MCF 10A (cell line): Measurements from ENCODE around the gene CHST3. TPM values are rescaled to one million over a fixed set of nuclear protein-coding genes. Genes with fewer than 3 reads are reported as not detected.

ENCODE experiments used
- BruUV-seq: library from RNA; stranded (reverse); fragments of 400-500 nt; replicated peaks from 2 replicates; lab custom pipeline; 2021; lab: Mats Ljungman, UMichigan
- CTCF ChIA-PET: fragments of 300-600 bp; sonication (Branson Sonifier 250); formaldehyde crosslinking; extraction: SDS; loops from one replicate; lab custom pipeline; 2021; ENCODE audit warnings: antibody characterized with exemption, inconsistent platforms; lab: Yijun Ruan, JAX
- POLR2A ChIA-PET: fragments of 300-600, 350-650 bp; sonication (Branson Sonifier 250); formaldehyde crosslinking; extraction: SDS; loops from one replicate; lab custom pipeline; 2020; ENCODE audit warnings: antibody characterized with exemption, inconsistent platforms; lab: Yijun Ruan, JAX
- DNase-seq: peaks from one replicate; pipeline ENCODE4 v3.0.0-alpha.2; 2018; ENCODE audit not compliant: unreplicated experiment
- H3K27ac Mint-ChIP-seq: one replicate; pipeline ENCODE4 v1.8.0; 2022; ENCODE audit warnings: mild to moderate bottlenecking, low read depth, mixed read lengths; ENCODE audit not compliant: unreplicated experiment
- H3K27me3 Mint-ChIP-seq: one replicate; pipeline ENCODE4 v1.8.0; 2022; ENCODE audit warnings: mixed read lengths; ENCODE audit not compliant: insufficient read depth, unreplicated experiment
- H3K36me3 Mint-ChIP-seq: one replicate; pipeline ENCODE4 v1.8.0; 2022; ENCODE audit warnings: mild to moderate bottlenecking, moderate library complexity, mixed read lengths; ENCODE audit not compliant: insufficient read depth, unreplicated experiment
- H3K4me1 Mint-ChIP-seq: one replicate; pipeline ENCODE4 v1.8.0; 2022; ENCODE audit warnings: mixed read lengths; ENCODE audit not compliant: insufficient read depth, unreplicated experiment
- H3K4me3 Mint-ChIP-seq: one replicate; pipeline ENCODE4 v1.8.0; 2022; ENCODE audit warnings: mild to moderate bottlenecking, moderate library complexity, mixed read lengths; ENCODE audit not compliant: unreplicated experiment
- H3K9me3 Mint-ChIP-seq: one replicate; pipeline ENCODE4 v1.8.0; 2022; ENCODE audit warnings: mixed read lengths; ENCODE audit not compliant: unreplicated experiment
- intact Hi-C: fragments of 100-400 bp; cut with micrococcal nuclease; formaldehyde crosslinking; loops from 2 replicates; pipeline ENCODE4 v1.14.1; 2022
- total RNA-seq: library from RNA; stranded (reverse); gene quantifications from 2 replicates; pipeline ENCODE4 v1.2.3, GENCODE V29; 2022
- TF ChIP-seq, protein P1 (sequence below): fragments of 200-600 bp; IDR thresholded peaks from one replicate; pipeline ENCODE4 v1.8.0; 2022; ENCODE audit warnings: antibody characterized with exemption, mild to moderate bottlenecking; ENCODE audit not compliant: unreplicated experiment

CHST3 gene
- total RNA-seq, 1 experiment from 2014 or later, result 28.7 TPM

GRCh38 chr10:71968553-71969474 is 4.6 kb downstream of the CHST3 start:
- H3K9me3 Mint-ChIP-seq, result no peaks in the 10 kb centered on the region
- no TSS peak for BruUV-seq
- H3K27me3 Mint-ChIP-seq, result no peaks in the 10 kb centered on the region
- POLR2A ChIA-PET, result interaction anchor here (0.8 to 1.1 kb wide), 3 partner anchors 8 to 118 kb away, joined by 3 read pairs; partner anchors contain the start of gene PSAP
- H3K36me3 Mint-ChIP-seq, result peaks cover 11% of the 10 kb centered on the region
- CTCF ChIA-PET, result interaction anchor here (0.6 to 3.9 kb wide), 7 partner anchors 12 to 256 kb away, joined by 3 to 25 read pairs (median 3); no protein-coding TSS in a partner anchor
- no peak overlapping the region for H3K4me3 Mint-ChIP-seq
- no peak for DNase-seq
- H3K27ac Mint-ChIP-seq, result peak overlapping the region; percentile 78
- peaks cover 68% of the 10 kb centered on the region for H3K4me1 Mint-ChIP-seq
- TF ChIP-seq, protein P1, sequence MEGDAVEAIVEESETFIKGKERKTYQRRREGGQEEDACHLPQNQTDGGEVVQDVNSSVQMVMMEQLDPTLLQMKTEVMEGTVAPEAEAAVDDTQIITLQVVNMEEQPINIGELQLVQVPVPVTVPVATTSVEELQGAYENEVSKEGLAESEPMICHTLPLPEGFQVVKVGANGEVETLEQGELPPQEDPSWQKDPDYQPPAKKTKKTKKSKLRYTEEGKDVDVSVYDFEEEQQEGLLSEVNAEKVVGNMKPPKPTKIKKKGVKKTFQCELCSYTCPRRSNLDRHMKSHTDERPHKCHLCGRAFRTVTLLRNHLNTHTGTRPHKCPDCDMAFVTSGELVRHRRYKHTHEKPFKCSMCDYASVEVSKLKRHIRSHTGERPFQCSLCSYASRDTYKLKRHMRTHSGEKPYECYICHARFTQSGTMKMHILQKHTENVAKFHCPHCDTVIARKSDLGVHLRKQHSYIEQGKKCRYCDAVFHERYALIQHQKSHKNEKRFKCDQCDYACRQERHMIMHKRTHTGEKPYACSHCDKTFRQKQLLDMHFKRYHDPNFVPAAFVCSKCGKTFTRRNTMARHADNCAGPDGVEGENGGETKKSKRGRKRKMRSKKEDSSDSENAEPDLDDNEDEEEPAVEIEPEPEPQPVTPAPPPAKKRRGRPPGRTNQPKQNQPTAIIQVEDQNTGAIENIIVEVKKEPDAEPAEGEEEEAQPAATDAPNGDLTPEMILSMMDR, result no peak
- intact Hi-C loops, result no loop called here

DNA sequence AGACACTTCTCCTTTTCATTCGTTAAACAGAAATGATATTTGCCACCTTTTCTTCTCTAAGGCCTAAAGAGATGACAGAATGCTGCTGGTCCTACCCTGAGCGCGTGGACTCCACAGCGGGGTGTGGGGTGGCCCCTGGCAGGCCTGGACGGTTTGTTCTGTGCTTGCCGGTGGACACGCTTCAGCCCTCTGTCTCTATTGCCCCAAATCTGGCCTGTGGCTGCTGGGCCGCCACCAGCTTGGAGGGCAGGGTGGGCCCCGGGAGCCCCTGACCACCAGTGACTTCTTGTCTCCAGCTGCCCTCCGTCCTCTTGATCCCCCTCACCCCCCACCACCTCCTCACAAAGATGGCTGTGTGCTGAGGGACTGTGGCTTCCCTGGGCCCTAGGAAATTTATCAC is 5.7 kb downstream of the CHST3 start:
- peak overlapping the region; percentile 77 for H3K4me3 Mint-ChIP-seq
- H3K27me3 Mint-ChIP-seq, result no peaks in the 10 kb centered on the region
- peak overlapping the region; percentile 78 for H3K27ac Mint-ChIP-seq
- no peaks in the 10 kb centered on the region for H3K9me3 Mint-ChIP-seq
- H3K36me3 Mint-ChIP-seq, result peaks cover 11% of the 10 kb centered on the region
- peaks cover 78% of the 10 kb centered on the region for H3K4me1 Mint-ChIP-seq
- POLR2A ChIA-PET, result interaction anchor here (0.5 to 2.6 kb wide), 9 partner anchors 13 to 272 kb away, joined by 3 to 24 read pairs (median 9); partner anchors contain the start of gene PSAP
- CTCF ChIA-PET, result interaction anchor here (0.5 to 8.9 kb wide), 7 partner anchors 14 to 249 kb away, joined by 3 to 61 read pairs (median 5); no protein-coding TSS in a partner anchor
- BruUV-seq, result no TSS peak
- no peak for DNase-seq
- TF ChIP-seq, protein P1, result no peak
- intact Hi-C loops, result no loop called here

DNA sequence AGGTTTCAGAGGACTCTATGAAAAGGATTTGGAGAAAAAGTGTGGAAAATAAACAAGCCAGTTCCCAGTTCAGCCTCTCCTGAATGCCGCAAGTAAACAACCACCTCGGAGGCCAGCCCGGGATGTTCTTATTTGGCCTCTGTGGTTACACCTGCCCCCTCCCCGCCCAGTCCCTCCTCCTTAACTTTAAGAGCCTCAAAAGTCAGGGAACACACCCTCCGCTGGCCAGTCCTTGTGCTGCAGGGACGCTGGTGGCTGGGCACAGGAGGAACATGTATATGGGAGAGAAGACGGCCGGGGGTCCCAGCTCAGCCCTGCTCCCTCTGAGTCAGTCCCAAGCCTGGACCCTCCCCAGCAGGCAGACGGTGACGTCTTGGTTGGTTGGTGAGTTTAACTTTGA is 6.1 kb downstream of the CHST3 start:
- Mint-ChIP-seq H3K27ac (peak overlapping the region; percentile 78), H3K36me3 (peaks cover 11% of the 10 kb centered on the region), H3K9me3 (no peaks in the 10 kb centered on the region), H3K27me3 (no peaks in the 10 kb centered on the region), H3K4me1 (peaks cover 78% of the 10 kb centered on the region), H3K4me3 (peak overlapping the region; percentile 77)
- TF ChIP-seq, protein P1, result peak; percentile 29
- POLR2A ChIA-PET, result interaction anchor here (0.5 to 2.6 kb wide), 21 partner anchors 7 to 1073 kb away, joined by 3 to 24 read pairs (median 3); partner anchors contain the start of genes DDIT4 and PSAP
- intact Hi-C loops, result no loop called here
- peak; percentile 56 for DNase-seq
- BruUV-seq, result no TSS peak
- CTCF ChIA-PET, result interaction anchor here (0.5 to 8.9 kb wide), 13 partner anchors 12 to 386 kb away, joined by 3 to 61 read pairs (median 4); no protein-coding TSS in a partner anchor

DNA sequence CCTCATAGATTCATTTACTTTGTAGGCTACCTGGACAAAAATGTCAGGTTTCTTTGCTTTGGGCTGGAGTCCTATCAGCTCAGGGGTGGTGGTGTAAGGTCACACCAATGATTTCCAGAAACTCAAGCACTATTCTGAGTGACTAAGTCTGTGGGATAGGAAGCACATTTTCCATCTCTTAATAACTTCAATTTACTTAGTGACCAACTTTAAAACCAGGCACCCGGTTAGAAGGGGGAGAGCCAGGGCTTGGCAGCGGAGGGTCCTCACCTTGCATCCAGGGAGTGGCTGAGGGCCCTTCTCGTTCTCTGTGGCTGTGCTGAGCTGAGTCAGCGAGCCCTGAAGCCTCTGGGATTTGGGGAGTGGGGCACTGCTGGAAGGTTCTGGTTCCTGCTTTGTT is 6.7 kb downstream of the CHST3 start:
- POLR2A ChIA-PET, result interaction anchor here (0.6 to 2.6 kb wide), 23 partner anchors 8 to 1074 kb away, joined by 3 to 24 read pairs (median 3); partner anchors contain the start of genes DDIT4 and PSAP
- Mint-ChIP-seq H3K9me3 (no peaks in the 10 kb centered on the region), H3K4me1 (peaks cover 75% of the 10 kb centered on the region), H3K27me3 (no peaks in the 10 kb centered on the region), H3K36me3 (peaks cover 11% of the 10 kb centered on the region), H3K27ac (peak overlapping the region; percentile 78), H3K4me3 (peak overlapping the region; percentile 77)
- TF ChIP-seq, protein P1, result no peak
- no TSS peak for BruUV-seq
- intact Hi-C loops, result no loop called here
- no peak for DNase-seq
- CTCF ChIA-PET, result interaction anchor here (0.6 to 8.9 kb wide), 12 partner anchors 13 to 385 kb away, joined by 3 to 61 read pairs (median 4); no protein-coding TSS in a partner anchor
